GM23338 (cell line): ENCODE measurements around the gene CD69. TPM values are rescaled to one million over a fixed set of nuclear protein-coding genes. Genes with fewer than 3 reads are reported as not detected.
"Not testable (repeated sequence)": the region's sequence is repeated elsewhere in the genome, so short reads cannot be mapped to it uniquely, and the experiment has no call there.

Experiments used
- ATAC-seq: fragments of 200-7000 bp; cut with Tn5 transposase; 3 replicates; pipeline ENCODE4 v1.9.1; 2020
- DNase-seq: peaks from one replicate; pipeline ENCODE4 v3.0.0-alpha.2; 2015; ENCODE audit warnings: low spot score
- H2AFZ ChIP-seq: fragments of 200-600 bp; sonication (generic); 2 replicates; pipeline ENCODE4 v1.8.0; 2016; ENCODE audit warnings: antibody characterized with exemption, mild to moderate bottlenecking, moderate library complexity
- H3F3A ChIP-seq: fragments of 200-600 bp; sonication (generic); replicated peaks from 2 replicates; pipeline ENCODE4 v1.8.0; 2017; ENCODE audit warnings: antibody characterized with exemption, mixed run types, low read depth
- H3K27ac ChIP-seq: fragments of 200-600 bp; sonication (generic); 2 replicates; pipeline ENCODE4 v1.6.1; 2016; ENCODE audit warnings: low read depth
- H3K27me3 ChIP-seq: fragments of 200-600 bp; sonication (generic); 2 replicates; pipeline ENCODE4 v1.8.0; 2016; ENCODE audit warnings: mild to moderate bottlenecking, mixed run types, moderate library complexity; ENCODE audit not compliant: insufficient read depth
- H3K36me3 ChIP-seq: fragments of 200-600 bp; sonication (generic); 2 replicates; pipeline ENCODE4 v1.8.0; 2016; ENCODE audit warnings: mild to moderate bottlenecking; ENCODE audit not compliant: insufficient read depth
- H3K4me1 ChIP-seq: fragments of 200-600 bp; sonication (generic); 2 replicates; pipeline ENCODE4 v1.8.0; 2016; ENCODE audit warnings: mild to moderate bottlenecking, moderate library complexity; ENCODE audit not compliant: insufficient read depth
- H3K4me2 ChIP-seq: fragments of 200-600 bp; sonication (generic); 2 replicates; pipeline ENCODE4 v1.7.1; 2017; ENCODE audit warnings: mixed run types
- H3K4me3 ChIP-seq: fragments of 200-600 bp; sonication (generic); 2 replicates; pipeline ENCODE4 v1.6.1; 2016; ENCODE audit warnings: mixed run types
- H3K79me2 ChIP-seq: fragments of 200-600 bp; sonication (generic); replicated peaks from 2 replicates; pipeline ENCODE4 v1.8.0; 2017; ENCODE audit warnings: mild to moderate bottlenecking; ENCODE audit not compliant: insufficient read depth
- H3K9me2 ChIP-seq: fragments of 200-600 bp; sonication (generic); 2 replicates; pipeline ENCODE4 v1.8.0; 2017; ENCODE audit not compliant: insufficient read depth
- H4K20me1 ChIP-seq: fragments of 200-600 bp; sonication (generic); replicated peaks from 2 replicates; pipeline ENCODE4 v1.8.0; 2017; ENCODE audit warnings: mild to moderate bottlenecking; ENCODE audit not compliant: insufficient read depth
- H3K27ac Mint-ChIP-seq: 2 replicates; pipeline ENCODE4 v1.8.0; 2020; ENCODE audit warnings: inconsistent platforms, mild to moderate bottlenecking, moderate library complexity, mixed read lengths
- H3K27me3 Mint-ChIP-seq: 3 replicates; pipeline ENCODE4 v1.8.0; 2022; ENCODE audit warnings: low read depth, mild to moderate bottlenecking, moderate library complexity, mixed read lengths, inconsistent platforms; ENCODE audit not compliant: insufficient read depth, poor library complexity
- H3K36me3 Mint-ChIP-seq: 3 replicates; pipeline ENCODE4 v1.8.0; 2021; ENCODE audit warnings: low read depth, mild to moderate bottlenecking, inconsistent platforms, moderate library complexity, mixed read lengths
- H3K4me1 Mint-ChIP-seq: 3 replicates; pipeline ENCODE4 v1.8.0; 2020; ENCODE audit warnings: mild to moderate bottlenecking, inconsistent platforms, mixed read lengths
- H3K4me3 Mint-ChIP-seq: 3 replicates; pipeline ENCODE4 v1.8.0; 2021; ENCODE audit warnings: moderate library complexity, mild to moderate bottlenecking, inconsistent platforms, mixed read lengths
- H3K9me3 Mint-ChIP-seq: 3 replicates; pipeline ENCODE4 v1.8.0; 2020; ENCODE audit warnings: moderate library complexity, mild to moderate bottlenecking, inconsistent platforms, mixed read lengths
- CREB1 ChIP-seq: fragments of 250-450 bp; sonication (Bioruptor Pico); IDR thresholded peaks from 2 replicates; pipeline ENCODE4 v1.5.0; 2020; ENCODE audit warnings: low read depth, mild to moderate bottlenecking, moderate library complexity
- JUNB ChIP-seq: IDR thresholded peaks from one replicate; pipeline ENCODE4 v1.6.1; 2016; ENCODE audit warnings: antibody characterized with exemption; ENCODE audit not compliant: unreplicated experiment
- STAT1 ChIP-seq: IDR thresholded peaks from one replicate; pipeline ENCODE4 v1.6.1; 2016; ENCODE audit warnings: antibody characterized with exemption; ENCODE audit not compliant: unreplicated experiment
- polyA plus RNA-seq: library from polyadenylated mRNA; unstranded; fragments of >200 nt; fragmentation: Nextera tagmentation; extraction: Ambion mirVana; gene quantifications from 2 replicates; pipeline ENCODE4 v1.2.1, GENCODE V29; 2016
- total RNA-seq: library from RNA; depleted of rRNA; stranded (reverse); fragments of >200 nt; shearing (Covaris generic); gene quantifications from 2 replicates; pipeline ENCODE4 v1.2.3, GENCODE V29; 2014
- TF ChIP-seq, protein P1 (sequence below): IDR thresholded peaks from 2 replicates; pipeline ENCODE4 v1.6.1; 2016; ENCODE audit warnings: antibody characterized with exemption

CD69 gene
- total and polyA plus RNA-seq, 2 experiments from 2014 or later: not detected

GRCh38 chr12:9741726-9742125 lies 19.0 kb downstream of the CD69 start (continued):
- TF ChIP-seq, protein P1, sequence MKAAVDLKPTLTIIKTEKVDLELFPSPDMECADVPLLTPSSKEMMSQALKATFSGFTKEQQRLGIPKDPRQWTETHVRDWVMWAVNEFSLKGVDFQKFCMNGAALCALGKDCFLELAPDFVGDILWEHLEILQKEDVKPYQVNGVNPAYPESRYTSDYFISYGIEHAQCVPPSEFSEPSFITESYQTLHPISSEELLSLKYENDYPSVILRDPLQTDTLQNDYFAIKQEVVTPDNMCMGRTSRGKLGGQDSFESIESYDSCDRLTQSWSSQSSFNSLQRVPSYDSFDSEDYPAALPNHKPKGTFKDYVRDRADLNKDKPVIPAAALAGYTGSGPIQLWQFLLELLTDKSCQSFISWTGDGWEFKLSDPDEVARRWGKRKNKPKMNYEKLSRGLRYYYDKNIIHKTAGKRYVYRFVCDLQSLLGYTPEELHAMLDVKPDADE: no peak
- no peak for TF ChIP-seq JUNB
- no peak for TF ChIP-seq STAT1

GRCh38 chr12:9740106-9740750 lies 20.5 kb downstream of the CD69 start:
- peak overlapping the region; percentile 71 for H3K4me2 ChIP-seq
- peak overlapping the region; percentile 40; the same call in 2 of the 3 replicates for H3K4me3 Mint-ChIP-seq
- peak overlapping the region; percentile 99 for H2AFZ ChIP-seq

GRCh38 chr12:9739404-9740105 lies 21.1 kb downstream of the CD69 start:
- ATAC-seq (peak; percentile 81), DNase-seq (peak; percentile 25)
- H3K4me1 ChIP-seq, H3F3A ChIP-seq, H3K4me1 Mint-ChIP-seq, H3K27ac ChIP-seq, H3K9me2 ChIP-seq, H3K36me3 ChIP-seq, H3K9me3 Mint-ChIP-seq, H3K79me2 ChIP-seq, H3K27me3 ChIP-seq, H3K36me3 Mint-ChIP-seq, H4K20me1 ChIP-seq, H3K27ac Mint-ChIP-seq, H3K27me3 Mint-ChIP-seq: not testable (repeated sequence)
- H3K4me2 ChIP-seq: peak overlapping the region; percentile 71
- peak overlapping the region; percentile 40; the same call in 1 of the 3 replicates for H3K4me3 Mint-ChIP-seq
- H3K4me3 ChIP-seq: peak overlapping the region; percentile 48
- peak overlapping the region; percentile 99 for H2AFZ ChIP-seq

More at GRCh38 chr12:9740106-9740750, 20.5 kb downstream of the CD69 start:
- Mint-ChIP-seq H3K27ac (no peak overlapping the region), H3K27me3 (peaks cover 2% of the 10 kb centered on the region), H3K9me3 (no peaks in the 10 kb centered on the region), H3K4me1 (peaks cover 8% of the 10 kb centered on the region; the same call in 2 of the 3 replicates), H3K36me3 (no peaks in the 10 kb centered on the region)
- Histone ChIP-seq H3K27ac (no peak overlapping the region), H3K36me3 (no peaks in the 10 kb centered on the region), H3F3A (no peaks in the 10 kb centered on the region), H3K4me1 (peaks cover 7% of the 10 kb centered on the region), H3K79me2 (no peaks in the 10 kb centered on the region), H3K4me3 (peak overlapping the region; percentile 48), H3K27me3 (no peaks in the 10 kb centered on the region), H3K9me2 (peaks cover 5% of the 10 kb centered on the region; the same call in 1 of the 2 replicates), H4K20me1 (no peaks in the 10 kb centered on the region)
- no peak for DNase-seq
- peak; percentile 30; the same call in 2 of the 3 replicates for ATAC-seq
- TF ChIP-seq CREB1: no peak

DNA sequence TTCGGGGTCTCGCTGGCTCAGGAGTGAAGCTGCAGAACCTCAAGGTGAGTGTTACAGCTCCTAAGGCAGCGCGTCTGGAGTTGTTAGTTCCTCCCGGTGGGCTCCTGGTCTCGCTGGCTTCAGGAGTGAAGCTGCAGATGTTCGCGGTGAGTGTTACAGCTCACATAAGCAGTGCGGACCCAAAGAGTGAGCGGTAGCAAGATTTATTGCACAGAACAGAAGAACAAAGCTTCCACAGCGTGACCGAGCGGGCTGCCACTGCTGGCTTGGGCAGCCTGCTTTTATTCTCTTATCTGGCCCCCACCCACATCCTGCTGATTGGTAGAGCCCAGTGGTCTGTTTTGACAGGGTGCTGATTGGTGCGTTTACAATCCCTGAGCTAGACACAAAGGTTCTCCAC lies 21.8 kb downstream of the CD69 start:
- H3K27ac Mint-ChIP-seq, H3K27me3 ChIP-seq, H3K9me3 Mint-ChIP-seq, H3K36me3 ChIP-seq, DNase-seq, H3K79me2 ChIP-seq, H3K4me1 Mint-ChIP-seq, ATAC-seq, H3K9me2 ChIP-seq, H3K36me3 Mint-ChIP-seq, H2AFZ ChIP-seq, H3K27ac ChIP-seq, H3F3A ChIP-seq, H4K20me1 ChIP-seq, H3K27me3 Mint-ChIP-seq, H3K4me1 ChIP-seq, H3K4me2 ChIP-seq: not testable (repeated sequence)
- H3K4me3 Mint-ChIP-seq: peak overlapping the region; percentile 33; the same call in 1 of the 3 replicates
- peak overlapping the region; percentile 48; the same call in 1 of the 2 replicates for H3K4me3 ChIP-seq
